GM23248 (cell line): ENCODE results near the gene LRRC75A. TPM values are rescaled to one million over a fixed set of nuclear protein-coding genes. Genes with fewer than 3 reads are reported as not detected.

Experiments
- polyA plus RNA-seq: library from polyadenylated mRNA; unstranded; fragments of >200 nt; fragmentation: Nextera tagmentation; extraction: Ambion mirVana; gene quantifications from 2 replicates; pipeline ENCODE4 v1.2.1, GENCODE V29; 2016
- small RNA-seq: library from RNA; depleted of rRNA; stranded (forward); fragments of <200 nt; gene quantifications from one replicate; pipeline ENCODE3, GENCODE V24; 2014; ENCODE audit warnings: low read depth, low replicate concordance
- total RNA-seq: library from RNA; depleted of rRNA; stranded (reverse); fragments of >200 nt; shearing (Covaris generic); gene quantifications from 2 replicates; pipeline ENCODE4 v1.2.3, GENCODE V29; 2014; rRNA removed

Gene LRRC75A
- total and polyA plus RNA-seq, 2 experiments from 2014 or later = 0.22 to 0.54 TPM

Small RNA genes lying within 50 kb of the gene (small RNA-seq; reads per million reads assigned to genes)
- not detected for gene SNORD49A
- not detected for gene SNORD65

Other genes starting within 250 kb of the LRRC75A start
- gene CENPV, start 138.7 kb downstream of the LRRC75A start, total RNA-seq = 9.4 and 11.8 TPM in 2 replicates
- gene CENPV, start 138.7 kb downstream of the LRRC75A start, polyA plus RNA-seq = 6.8 and 8.7 TPM in 2 replicates
- 586 and 786 TPM in 2 replicates for gene UBB, start 111.1 kb downstream of the LRRC75A start, total RNA-seq
- gene UBB, start 111.1 kb downstream of the LRRC75A start, polyA plus RNA-seq = 1,286 and 1,305 TPM in 2 replicates
- gene TRPV2, start 76.6 kb downstream of the LRRC75A start, total RNA-seq = 23.9 and 25.8 TPM in 2 replicates
- 19.5 and 19.6 TPM in 2 replicates for gene TRPV2, start 76.6 kb downstream of the LRRC75A start, polyA plus RNA-seq
- 11.7 and 14.3 TPM in 2 replicates for gene ZNF287, start 77.0 kb upstream of the LRRC75A start, total RNA-seq
- gene ZNF287, start 77.0 kb upstream of the LRRC75A start, polyA plus RNA-seq = 12.5 and 15.1 TPM in 2 replicates
- gene ZNF624, start 161.7 kb upstream of the LRRC75A start, total RNA-seq = 2.5 and 3.1 TPM in 2 replicates
- gene ZNF624, start 161.7 kb upstream of the LRRC75A start, polyA plus RNA-seq = 1.8 and 2.1 TPM in 2 replicates
- gene CCDC144A, start 198.0 kb upstream of the LRRC75A start, total RNA-seq = 0.51 and 3.5 TPM in 2 replicates
- gene CCDC144A, start 198.0 kb upstream of the LRRC75A start, polyA plus RNA-seq = 0.03 and 0.24 TPM in 2 replicates